ENCODE results near the gene LYAR.

LYAR gene, protein sequence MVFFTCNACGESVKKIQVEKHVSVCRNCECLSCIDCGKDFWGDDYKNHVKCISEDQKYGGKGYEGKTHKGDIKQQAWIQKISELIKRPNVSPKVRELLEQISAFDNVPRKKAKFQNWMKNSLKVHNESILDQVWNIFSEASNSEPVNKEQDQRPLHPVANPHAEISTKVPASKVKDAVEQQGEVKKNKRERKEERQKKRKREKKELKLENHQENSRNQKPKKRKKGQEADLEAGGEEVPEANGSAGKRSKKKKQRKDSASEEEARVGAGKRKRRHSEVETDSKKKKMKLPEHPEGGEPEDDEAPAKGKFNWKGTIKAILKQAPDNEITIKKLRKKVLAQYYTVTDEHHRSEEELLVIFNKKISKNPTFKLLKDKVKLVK

GRCh38 chr4:4289941-4290850 is at the start of gene LYAR, which contains the start of gene ZBTB49:
Gene LYAR, minus strand, starts transcription at chr4:4290154. Its CDS starts 6,412 bp downstream, at chr4:4283742.
Gene ZBTB49, plus strand, starts transcription at chr4:4290251. Its CDS starts 9,695 bp downstream, at chr4:4299946.
- peak; percentile 48 to 96 (median 87) for DNase-seq

GRCh38 chr4:4339504-4340085 is 49.6 kb upstream of the LYAR start:
- DNase-seq: peak in 1 of 51 donors; percentile 3

DNA sequence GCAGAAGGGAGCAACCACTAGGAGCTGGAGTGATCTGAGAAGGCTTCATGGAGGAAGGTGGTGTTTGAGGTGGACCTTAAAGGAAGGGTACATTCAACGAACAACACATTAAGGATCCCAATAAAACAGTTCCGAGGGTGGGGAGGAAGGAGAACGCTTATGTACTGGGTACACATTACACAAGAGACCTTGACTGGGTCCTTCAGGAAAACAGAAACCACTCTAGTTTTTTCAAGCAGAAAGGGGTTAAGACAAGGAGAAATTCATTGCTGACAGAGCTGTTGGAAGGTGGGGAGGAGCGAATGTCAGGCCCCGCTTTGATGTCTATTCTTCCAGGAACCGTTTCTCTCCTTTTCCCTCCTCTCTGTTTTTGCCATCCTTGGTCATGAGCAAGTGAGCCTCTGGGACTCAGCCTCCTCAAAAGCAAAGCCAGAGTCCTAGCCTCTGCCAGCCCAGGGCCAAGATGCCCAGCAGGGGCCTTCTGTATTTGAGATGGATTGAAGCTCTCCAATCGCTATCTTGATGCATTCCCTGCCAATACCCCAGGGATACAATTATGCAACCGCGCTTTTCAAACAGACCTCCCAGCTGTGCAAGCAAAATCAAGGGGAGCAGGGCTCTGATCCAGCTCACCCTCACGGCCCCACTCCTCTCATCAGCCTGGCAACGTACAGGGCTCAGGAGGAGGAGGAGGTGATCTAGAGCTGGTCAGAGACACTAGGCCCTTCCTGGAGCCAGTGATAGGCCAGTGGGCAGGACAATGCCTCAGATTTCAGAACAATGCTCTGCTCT is 48.5 kb upstream of the LYAR start:
- no peak for DNase-seq

GRCh38 chr4:4334798-4335520 is 45.0 kb upstream of the LYAR start:
- peak in 34 of 51 donors; percentile 2 to 68 (median 33) for DNase-seq

DNA sequence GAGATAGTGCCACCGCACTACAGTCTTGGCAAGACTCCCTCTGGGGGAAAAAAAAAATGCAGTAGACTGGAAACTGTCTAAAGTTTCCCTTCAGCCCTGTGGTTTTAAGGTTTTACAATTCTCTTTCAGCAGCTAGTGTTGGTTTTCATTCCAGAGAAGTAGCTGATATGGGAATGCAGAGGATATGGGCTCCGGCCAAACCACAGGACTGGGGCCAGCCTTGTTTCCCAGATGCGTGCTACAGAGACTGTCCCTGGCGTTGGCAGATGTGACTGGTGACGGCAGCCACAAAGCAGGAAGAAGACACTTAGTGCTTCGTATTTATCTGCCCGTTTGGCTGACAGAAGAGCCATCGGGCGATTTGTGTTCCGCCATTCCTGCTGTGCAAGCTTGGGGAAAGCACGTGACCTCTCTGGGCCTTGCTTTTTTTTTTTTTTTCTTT is 43.3 kb upstream of the LYAR start:
- peak in 1 of 51 donors; percentile 7 for DNase-seq

- DNase-seq: no peak
Observed at GRCh38 chr4:4332529-4332928, 42.6 kb upstream of the LYAR start.

GRCh38 chr4:4330794-4331193 is 40.8 kb upstream of the LYAR start:
- DNase-seq: no peak

GRCh38 chr4:4329496-4329895 is 39.5 kb upstream of the LYAR start:
- no peak for DNase-seq

GRCh38 chr4:4328840-4329239 is 38.9 kb upstream of the LYAR start:
- no peak for DNase-seq

DNA sequence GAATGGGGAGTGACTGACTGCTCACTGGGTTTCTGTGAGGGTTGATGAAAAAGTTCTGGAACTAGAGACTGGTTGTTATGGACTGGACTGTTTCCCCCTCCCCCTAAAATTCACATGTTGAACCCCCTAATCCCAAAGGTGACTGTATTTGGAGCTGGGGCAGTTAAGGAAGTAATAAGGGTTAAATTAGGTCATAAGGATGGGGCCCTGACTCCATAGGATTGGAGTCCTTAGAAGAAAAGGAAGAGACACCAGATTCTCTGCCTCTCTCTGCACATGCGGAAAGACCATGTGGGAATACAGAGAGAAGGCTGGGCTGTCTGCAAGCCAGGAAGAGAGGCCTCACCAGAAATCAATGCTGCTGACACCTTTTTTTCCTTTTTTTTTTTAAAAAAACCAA is 38.3 kb upstream of the LYAR start:
- DNase-seq: no peak

GRCh38 chr4:4327652-4328121 is 37.7 kb upstream of the LYAR start:
- DNase-seq: peak in 2 of 51 donors; percentile 2 to 5

GRCh38 chr4:4326166-4326565 is 36.2 kb upstream of the LYAR start:
- DNase-seq: no peak

DNA sequence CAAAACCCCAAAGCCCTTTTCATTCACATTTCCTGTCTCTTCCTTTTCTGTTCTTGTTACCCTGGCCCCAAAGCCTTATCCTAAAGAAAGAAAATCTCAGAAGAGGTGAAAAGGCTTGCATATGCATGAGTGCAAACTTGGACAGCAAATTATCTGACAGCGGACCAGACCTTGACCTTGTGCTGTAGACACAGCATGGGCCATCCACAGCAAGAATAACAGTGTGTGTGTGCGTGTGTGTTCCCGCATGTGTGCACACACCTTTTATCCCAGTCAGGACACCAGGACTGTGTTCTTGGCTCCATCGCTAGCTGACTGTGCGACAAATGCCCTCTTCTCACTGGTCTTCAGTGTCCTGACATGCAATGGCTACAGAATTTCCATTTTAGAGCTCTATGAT is 35.4 kb upstream of the LYAR start:
- DNase-seq: no peak

GRCh38 chr4:4323705-4324534 is 34.0 kb upstream of the LYAR start:
- no peak for DNase-seq

- no peak for DNase-seq
Observed at GRCh38 chr4:4321951-4322688, 32.2 kb upstream of the LYAR start.

DNA sequence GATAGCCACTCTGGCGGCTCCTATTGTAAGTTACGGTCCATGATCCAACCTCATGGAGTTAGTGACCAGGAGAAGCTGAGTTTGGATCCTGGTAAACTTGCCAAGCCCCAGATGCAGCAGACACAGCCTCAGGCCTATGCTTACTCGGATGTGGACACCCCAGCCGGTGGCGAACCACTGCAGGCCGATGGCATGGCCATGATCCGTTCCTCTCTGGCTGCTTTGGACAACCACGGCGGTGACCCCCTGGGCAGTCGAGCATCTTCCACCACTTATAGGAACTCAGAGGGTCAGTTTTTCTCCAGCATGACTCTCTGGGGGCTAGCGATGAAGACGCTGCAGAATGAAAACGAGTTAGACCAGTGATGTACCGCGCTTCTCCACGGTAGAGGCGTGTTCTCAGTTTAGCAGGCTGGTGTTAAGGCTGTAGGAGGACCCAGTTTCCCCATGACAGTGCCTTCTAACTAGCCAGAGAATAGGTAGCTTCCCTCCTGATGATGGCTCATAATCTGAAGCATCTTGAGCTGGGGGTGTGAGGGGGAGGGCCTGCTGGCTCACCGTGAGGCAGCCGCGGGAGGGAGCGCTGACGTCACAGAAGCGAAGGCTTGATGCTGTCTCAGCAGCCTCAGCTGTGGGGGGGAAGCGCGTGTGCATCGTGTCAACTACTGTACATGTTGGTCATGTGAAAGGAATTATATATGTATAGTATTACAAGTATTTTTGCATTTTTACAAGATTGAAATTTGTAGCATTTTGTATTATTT is 31.2 kb upstream of the LYAR start:
- peak in 3 of 51 donors; percentile 23 to 51 (median 36) for DNase-seq

GRCh38 chr4:4320528-4320927 is 30.6 kb upstream of the LYAR start:
- no peak for DNase-seq

Data from hypothalamus (tissue), 51 donors.